Left colon (tissue), 2 donors: ENCODE measurements around the gene ECM2. TPM values are rescaled to one million over a fixed set of nuclear protein-coding genes. Genes with fewer than 3 reads are reported as not detected.

Experiments
- ATAC-seq: fragments of 200-7000 bp; cut with Tn5 transposase; one replicate; pipeline ENCODE4 v1.9.1; 2020; ENCODE audit warnings: mild to moderate bottlenecking, moderate library complexity
- DNase-seq, 2 donors: peaks; one replicate each; pipeline ENCODE4 v3.0.0-alpha.2; 2020
- intact Hi-C, 2 donors: fragments of 100-400 bp; cut with DNase I in 1 of 2; cut with micrococcal nuclease in 1 of 2; formaldehyde crosslinking; loops; one replicate each; pipeline versions ENCODE4 v1.11.2 to v1.14.0; 2022; cut with DNase I, micrococcal nuclease
- total RNA-seq, 2 donors: library from RNA; stranded (reverse); fragmentation: NEBNext Ultra II Directional; extraction: Animal tissue kit (Norgen Biotek cat#: 25700); gene quantifications; one replicate each; pipeline ENCODE4 v1.2.1, GENCODE V29; 2021
- donor health status: DM: no; HTN: no; CAD: no.
- donor health status: DM: yes; HTN: yes; CAD: no.

ECM2 gene
- total RNA-seq, 2 donors from 2014 or later = 1.1 to 2.9 TPM

DNA sequence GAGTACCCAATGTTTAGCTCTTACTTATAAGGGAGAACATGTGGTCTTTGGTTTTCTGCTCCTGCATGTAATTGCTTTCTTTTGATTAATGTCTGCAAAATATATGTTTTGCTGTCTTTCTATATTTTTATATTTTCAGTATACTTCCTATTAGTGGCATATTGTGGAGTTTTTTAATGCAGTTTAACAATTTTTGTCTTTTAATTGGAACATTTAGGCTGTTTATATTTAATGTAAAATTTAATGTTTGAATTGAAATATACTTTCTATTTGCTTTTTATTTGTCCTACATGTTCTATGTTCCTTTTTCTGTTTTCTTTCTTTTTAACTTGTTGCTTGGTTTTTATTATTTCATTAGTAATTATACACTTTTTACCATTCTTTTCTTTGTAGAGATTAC, 4.9 kb downstream of the ECM2 start:
- no peak for DNase-seq
- intact Hi-C loops = no loop called here
- no peak for ATAC-seq

DNA sequence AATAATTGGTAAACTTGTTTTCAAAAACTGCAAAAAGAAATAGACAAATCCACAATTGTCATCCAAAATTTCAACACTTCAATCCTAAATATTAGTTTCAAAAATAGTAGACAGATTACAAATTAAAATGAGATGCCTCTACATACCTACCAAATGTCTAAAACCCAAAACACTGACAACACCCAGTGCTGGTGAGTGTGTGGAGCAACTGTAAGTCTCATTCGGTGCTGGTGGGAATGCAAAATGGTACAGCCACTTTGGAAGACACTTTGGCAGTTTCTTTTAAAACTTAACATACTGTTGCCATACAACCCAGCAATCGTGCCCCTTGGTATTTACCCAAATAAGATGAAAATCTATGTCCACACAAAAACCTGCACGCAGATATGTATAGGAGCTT, 6.7 kb downstream of the ECM2 start:
- DNase-seq (no peak), ATAC-seq (no peak)
- intact Hi-C loops = no loop called here

DNA sequence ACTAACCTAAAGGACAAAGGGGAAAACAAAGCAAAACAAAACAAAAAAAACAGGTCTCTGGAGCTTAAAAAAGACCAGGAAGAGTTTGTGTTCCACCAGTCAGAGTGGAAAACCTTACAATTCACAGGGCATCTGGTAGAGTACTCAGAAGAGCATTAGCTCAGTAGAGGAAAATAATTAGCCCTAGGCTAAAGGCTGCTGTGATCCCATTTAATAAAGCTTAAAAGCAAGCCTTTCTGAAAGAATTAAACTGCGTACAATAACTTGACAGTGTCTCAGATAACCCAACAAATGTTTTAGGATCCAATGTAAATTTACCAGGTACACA, 7.3 kb downstream of the ECM2 start:
- no peak for ATAC-seq
- no peak for DNase-seq
- intact Hi-C loops = no loop called here

DNA sequence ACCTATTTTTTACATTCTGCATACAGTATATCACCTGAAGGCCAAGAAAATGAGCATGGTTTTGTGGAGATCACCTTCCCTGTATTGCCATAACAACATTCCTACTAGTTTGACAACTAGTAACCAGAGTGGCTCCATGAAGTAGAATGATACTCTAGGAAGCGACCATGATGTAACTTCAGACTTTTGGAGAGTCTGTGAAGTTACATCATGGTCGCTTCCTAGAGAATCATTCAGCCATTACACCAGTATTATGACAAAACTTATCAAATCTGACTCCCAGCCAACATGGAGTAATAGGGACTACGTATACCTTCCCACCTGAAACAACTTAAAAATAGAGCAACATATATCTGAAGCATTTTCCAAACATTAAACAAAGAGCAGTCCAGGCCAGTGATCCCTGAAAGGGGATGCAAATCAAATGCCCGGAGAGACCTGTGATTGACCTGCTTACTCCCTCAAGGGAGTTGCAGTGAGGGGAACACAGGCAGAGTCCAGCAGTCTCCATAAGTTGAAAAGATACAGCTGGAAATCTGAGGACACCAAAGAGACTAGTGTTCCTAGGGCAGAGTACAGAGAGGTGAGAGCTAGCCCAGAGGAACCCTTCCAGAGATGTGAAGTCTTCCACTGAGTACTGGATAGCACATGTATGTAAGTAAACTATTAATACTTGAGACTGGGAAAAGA, 7.8 kb downstream of the ECM2 start:
- intact Hi-C loops = no loop called here
- ATAC-seq (no peak), DNase-seq (no peak)

DNA sequence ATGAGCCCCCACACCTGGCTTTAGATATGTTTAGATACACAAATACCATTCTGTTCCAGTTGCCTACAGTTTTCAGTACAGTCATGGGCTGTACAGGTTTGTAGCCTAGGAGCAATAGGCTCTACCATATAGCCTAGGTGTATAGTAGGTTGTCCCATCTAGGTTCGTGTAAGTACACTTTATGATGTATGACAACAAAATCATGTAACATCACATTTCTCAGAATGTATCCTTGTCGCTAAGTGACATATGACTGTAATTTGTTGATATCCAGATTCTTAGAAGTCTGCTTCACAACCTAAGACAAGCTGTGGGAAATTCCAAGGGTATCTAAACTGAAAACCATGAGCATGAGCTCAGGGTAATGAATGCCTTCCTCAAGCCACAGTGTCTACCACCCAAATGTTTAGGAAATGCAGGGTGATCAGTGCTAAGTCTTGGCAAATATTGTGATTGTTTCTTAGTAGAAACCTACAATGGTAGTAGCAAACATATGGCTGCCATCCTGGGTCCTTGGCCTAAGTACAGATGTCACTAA, 8.4 kb downstream of the ECM2 start:
- ATAC-seq (no peak), DNase-seq (no peak)
- intact Hi-C loops = no loop called here

DNA sequence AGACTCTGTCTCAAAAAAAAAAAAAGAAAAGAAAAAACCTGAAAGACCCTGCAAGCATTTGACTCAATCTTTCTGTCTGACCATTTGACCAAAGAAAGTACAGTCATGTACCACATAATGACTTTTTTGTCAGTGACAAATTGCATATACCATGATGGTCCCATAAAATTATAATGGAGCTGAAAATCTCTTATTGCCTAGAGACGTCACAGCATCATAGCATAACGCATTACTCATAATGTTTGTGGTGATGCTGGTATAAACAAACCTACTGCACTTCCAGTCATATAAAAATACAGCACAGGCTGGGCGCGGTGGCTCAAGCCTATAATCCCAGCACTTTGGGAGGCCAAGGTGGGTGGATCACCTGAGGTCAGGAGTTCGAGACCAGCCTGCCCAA, 10.5 kb downstream of the ECM2 start:
- DNase-seq (no peak), ATAC-seq (no peak)
- intact Hi-C loops = no loop called here

DNA sequence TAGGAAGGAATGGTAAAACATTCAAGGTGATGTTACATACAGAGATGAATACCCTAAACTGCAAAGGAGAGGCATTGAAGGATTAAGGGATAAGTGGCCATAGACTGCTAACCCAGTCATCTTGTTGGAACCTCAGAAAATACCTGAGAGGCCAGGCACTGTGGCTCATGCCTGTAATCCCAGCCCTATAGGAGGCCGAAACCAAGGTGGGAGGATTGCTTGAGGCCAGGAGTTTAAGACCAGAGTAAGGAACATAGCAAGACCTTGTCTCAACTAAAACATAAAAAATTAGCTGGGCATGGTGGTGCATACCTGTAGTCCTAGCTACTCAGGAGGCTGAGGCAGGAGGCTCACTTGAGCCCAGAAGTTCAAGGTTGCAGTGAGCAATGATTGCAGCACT, 10.9 kb downstream of the ECM2 start:
- DNase-seq = no peak
- intact Hi-C loops = no loop called here
- ATAC-seq = no peak

DNA sequence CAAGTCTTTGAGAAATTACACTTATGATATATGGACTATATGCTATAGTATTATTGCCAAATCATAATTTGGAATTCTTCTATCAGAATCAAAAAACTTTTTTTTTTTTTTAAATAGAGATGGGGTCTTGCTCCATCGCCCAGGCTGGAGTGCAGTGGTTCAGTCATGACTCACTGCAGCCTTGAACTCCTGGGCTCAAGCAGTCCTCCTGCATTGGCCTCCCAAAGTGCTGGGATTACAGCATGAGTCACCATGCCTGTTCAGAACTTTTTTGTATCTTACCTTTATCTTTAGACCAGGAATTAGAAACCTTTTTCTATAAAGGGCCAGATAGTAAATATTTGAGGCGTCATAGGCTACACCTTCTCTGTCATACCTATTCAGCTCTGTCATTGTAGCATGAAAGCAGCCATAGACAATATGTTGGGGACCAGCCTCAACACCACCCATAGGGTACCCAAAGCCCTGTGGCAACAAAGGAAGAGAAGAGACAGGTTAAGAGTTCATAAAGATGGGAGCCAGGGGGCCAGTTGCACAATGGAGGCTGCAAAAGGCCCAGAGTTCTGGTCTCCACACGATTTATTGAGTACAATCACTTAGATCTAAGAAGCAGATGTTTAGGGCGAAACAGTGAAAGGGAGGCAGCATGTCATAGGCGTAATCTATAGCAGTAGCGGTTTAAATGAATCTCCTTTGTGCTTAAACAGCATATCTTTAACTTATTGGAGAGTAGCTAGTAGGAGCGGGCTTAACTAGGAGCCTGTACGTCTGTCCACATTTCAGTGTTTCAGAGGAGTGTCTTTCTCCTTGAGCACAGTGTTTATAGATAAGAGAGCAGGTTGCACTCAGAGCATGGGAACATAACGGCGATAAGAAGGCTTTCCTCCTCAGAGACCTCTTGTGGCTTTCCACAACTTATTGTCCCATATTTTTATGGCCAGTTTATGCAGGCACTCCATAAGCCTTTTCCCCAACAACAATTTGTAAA, 12.5 kb downstream of the ECM2 start:
- intact Hi-C loops = no loop called here
- DNase-seq = no peak
- ATAC-seq = no peak

DNA sequence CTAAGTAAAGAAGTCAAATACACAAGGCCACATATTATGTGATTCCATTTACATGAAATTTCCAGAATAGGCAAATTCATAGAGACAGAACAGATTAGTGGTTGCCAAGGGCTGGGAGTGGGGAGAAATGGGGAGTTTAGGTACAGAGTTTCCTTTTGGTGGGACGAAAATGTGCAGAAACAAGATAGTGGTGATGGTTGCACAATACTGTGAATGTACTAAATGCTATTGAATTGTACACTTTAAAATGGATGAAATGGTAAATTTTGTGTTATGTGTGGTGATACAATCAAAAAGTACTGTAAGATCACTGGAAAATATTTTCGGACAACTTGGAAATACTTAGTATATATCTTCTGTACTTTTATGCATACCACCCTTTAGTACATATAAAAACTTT, 15.0 kb downstream of the ECM2 start:
- ATAC-seq = no peak
- intact Hi-C loops = no loop called here
- no peak for DNase-seq

DNA sequence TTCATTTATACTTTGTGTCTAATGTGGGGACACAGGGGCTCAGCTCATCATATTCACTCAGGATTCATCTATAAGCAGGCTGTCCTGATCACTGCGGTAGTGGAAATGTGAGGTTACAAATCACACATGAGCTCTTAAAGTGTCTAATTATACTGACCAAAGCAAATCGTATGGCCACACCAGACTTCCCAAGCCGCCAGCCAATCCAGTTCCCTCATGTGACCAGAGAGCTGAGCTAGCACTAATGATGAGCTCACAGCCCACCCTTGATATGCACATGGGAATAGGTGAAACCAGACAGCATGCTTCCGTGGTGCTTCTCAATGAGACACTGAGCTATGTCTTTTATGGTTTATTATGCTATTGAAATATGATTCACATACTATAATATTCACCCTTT, 17.6 kb downstream of the ECM2 start:
- DNase-seq = no peak
- intact Hi-C loops = no loop called here
- no peak for ATAC-seq

DNA sequence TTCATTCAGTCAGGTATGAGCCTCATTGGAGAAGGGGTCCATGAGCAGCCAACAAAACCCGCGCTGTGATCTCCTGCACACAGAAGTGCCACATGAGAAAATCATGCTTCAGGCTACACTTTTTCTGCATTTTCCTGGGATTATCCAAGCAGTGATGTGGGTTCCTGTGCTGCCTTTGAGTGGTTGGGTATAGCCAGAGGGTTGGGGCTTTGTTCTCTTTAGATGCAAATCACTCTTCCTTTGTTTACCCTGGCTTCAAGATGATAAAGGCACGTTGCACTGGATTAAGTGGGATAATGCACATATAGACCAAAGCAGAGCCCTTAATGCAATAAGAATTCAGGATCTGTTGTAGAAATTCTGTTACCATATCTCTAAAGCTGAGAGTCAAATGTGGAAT, 18.7 kb downstream of the ECM2 start:
- ATAC-seq (no peak), DNase-seq (no peak)
- intact Hi-C loops = no loop called here

DNA sequence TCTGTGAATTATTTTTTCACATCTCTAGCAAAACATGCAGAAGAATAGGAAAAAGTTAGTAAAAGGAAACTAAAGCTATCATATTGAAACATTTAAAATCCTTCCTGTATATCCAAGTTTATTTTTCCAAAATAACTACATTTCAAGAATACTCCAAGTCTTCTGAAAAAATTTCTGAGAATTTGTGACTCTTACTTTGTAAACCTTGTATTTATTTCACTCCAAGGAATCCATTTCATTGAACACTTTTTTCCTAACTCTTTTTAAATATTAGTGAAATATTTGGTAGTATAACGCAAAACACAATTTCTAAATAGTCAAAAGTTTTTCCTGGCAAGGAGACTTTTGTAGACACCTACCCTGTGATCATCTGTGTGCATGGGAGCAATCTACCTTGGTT, 19.3 kb downstream of the ECM2 start:
- intact Hi-C loops = no loop called here
- ATAC-seq (no peak), DNase-seq (no peak)

DNA sequence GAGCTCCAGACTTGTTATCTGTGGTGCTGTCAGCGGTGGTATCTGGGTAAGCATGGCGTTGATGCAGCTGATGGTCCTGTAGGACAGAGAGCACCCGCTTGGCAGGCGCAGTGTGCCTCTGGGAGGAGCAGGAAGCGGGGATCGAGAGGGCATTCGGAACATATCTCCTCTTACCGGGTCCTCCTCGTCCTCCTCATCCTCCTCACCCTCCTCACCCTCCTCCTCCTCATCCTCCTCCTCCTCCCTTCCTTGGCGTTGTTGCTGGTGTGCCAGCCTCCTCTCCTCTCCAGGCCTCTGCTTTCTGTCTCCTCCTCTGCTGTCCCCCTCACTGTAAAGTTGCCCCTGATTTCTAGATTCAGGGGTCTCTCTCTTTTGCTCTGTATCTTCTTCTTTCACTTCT, 21.2 kb downstream of the ECM2 start:
- intact Hi-C loops = no loop called here
- ATAC-seq (no peak), DNase-seq (no peak)

DNA sequence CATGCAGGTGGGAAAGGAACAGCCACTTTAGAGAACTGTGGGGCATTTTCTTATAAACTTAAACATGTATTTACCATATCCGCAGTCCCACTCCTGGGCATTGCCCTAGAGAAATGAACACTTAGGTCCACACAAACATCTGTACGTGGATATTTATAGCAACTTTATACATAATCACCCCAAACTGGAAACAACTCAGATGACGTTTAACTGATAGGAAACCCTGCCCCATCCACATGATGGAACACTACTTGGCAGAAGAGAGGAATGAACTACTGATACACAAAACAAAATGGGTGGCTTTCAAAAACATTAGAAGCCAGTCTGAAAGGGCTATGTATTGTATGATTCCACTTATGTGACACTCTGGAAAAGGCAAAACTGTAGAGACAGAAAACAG, 22.4 kb downstream of the ECM2 start:
- intact Hi-C loops = no loop called here
- no peak for ATAC-seq
- no peak for DNase-seq

DNA sequence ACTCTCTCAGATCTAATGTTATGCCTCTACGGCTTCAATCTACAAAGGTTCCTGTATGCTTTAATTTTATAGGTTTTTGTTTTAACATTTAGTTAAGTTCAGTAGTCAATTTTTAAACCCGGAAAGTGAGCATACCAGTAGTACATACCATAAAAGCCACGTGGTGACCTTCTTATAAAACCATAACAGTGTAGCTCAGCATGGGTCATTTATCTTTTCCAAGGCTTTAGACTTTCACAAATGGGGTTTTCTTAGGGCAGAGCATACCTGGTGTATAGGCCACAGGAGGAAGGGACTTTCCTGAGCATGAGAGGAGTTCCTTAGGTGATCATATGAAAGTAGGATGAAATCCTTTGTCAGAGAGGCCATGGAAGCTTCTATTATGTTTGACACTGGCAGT, 23.2 kb downstream of the ECM2 start:
- intact Hi-C loops = no loop called here
- DNase-seq (no peak), ATAC-seq (peak; percentile 95)

DNA sequence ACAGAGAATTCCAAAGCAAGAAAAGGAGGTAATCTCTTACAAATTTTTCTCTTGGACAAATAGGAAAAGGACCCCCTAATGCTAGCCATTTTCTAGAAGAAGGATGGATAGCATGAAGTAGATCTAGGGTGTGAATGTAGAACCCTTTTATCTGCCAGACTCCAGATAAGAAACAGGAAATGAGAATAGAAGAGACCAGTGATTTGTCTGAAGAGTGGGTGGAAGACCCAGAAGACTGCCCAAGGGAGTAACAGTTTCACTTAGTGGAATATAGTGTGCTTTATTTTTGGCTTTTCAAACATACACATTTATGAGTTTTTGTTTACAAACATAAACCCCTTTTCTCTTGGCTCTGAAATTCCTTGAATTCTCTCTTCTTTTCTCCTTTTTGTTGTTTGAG, 25.0 kb downstream of the ECM2 start:
- intact Hi-C loops = no loop called here

DNA sequence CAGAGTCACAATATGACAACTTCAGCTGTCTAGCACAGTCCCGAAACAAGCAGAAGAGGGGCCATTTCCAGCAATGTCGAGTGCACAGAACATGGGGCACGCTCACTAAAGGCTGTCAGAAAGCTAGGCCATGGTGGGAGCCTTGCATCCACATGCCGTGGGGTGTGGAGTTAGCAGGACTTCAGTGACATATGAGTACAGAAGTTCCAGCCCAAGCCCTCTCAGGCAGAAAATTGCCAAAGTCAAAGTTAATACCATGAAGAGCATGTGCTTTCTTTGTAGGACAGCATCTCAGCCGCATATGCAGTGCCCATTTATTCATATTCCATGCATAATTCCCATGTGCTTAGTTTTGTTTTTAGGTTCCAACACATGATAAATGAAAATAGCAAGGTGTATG, 26.7 kb downstream of the ECM2 start:
- ATAC-seq (no peak), DNase-seq (no peak)
- intact Hi-C loops = no loop called here

More for the DNA sequence above, 25.0 kb downstream of the ECM2 start:
- ATAC-seq (no peak), DNase-seq (no peak)

DNA sequence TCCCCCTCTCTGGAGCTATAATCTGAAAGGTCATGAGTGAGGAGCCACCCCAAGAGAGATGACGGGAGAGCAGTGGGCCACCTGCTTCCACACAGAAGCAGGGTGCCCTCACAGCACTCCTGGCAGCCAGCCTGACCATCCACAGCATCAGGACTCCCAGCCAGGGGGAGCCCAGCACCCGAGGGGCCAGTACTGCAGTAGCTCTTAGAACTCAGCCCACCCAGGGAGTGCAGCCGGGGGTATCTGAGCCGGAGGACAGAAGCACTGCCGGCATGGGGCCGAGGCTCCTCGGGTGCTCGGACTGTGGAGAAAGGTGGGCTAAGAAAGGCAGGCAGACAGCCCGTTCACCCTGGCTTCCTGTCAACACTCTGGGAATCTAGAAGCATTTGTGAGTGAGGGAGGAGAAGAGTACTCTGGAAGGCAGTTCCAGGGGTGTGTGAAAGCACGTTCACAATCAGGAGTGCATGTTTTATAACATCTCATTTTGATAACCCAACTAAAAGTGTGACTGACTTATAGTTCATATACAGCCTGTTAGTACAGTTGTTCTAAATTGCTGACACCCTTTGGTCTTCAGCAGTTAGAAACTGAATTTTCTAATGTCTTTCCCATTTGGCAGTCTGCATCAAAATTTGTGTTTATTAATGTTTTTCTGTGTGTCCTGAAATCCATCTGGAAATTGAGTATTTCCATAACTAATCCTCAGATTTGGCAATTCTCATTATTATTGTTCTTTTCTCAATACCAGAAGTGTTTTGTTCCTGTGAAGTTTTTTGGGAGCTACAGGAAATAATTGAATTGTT, 27.6 kb downstream of the ECM2 start:
- no peak for DNase-seq
- intact Hi-C loops = no loop called here

DNA sequence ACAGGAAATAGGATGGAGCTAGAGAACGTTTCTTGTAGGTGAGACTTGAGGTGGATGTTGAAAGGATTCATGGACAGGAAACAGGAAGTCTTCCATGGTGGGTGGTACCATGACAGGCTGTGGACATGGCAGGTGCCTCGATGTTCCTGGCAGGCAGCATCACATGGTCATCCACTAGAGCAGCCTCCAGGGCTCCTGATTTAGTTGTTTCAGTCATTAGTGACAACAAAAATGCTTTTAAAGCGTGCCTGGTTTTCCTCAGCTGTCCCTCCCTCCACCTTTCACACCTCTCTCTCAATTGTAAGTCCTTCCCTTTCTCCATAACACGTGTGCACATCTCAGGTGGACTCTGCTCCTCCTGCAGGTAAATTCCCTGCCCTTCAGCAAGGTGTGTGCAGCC, 28.3 kb downstream of the ECM2 start:
- ATAC-seq (peak; percentile 44), DNase-seq (no peak)
- intact Hi-C loops = no loop called here

More for the DNA sequence above, 27.6 kb downstream of the ECM2 start:
- ATAC-seq = peak; percentile 20
